ENCODE data around the gene ZNF213.

ZNF213 gene

GRCh38 chr16:3147046-3147756 is 12.4 kb downstream of the ZNF213 start:
- TF ChIP-seq ZNF70 (CRISPR knock-in tag; IDR thresholded peaks at IDR 0.05), result no peak
- no peak for TF ChIP-seq ZC3H10 (CRISPR knock-in tag; IDR thresholded peaks at IDR 0.05)
- no peak for TF ChIP-seq SNAI2 (CRISPR knock-in tag; IDR thresholded peaks at IDR 0.05)
- ATAC-seq, result no peak

- ATAC-seq, result no peak
Observed at GRCh38 chr16:3147757-3148104, 12.9 kb downstream of the ZNF213 start.

More at GRCh38 chr16:3147757-3148104, 12.9 kb downstream of the ZNF213 start:
- TF ChIP-seq GLIS3 (CRISPR knock-in tag; IDR thresholded peaks at IDR 0.05), result no peak
- TF ChIP-seq PATZ1 (CRISPR knock-in tag; IDR thresholded peaks at IDR 0.05; ENCODE audit: borderline replicate concordance), result no peak
- TF ChIP-seq RARB (CRISPR knock-in tag; IDR thresholded peaks at IDR 0.05), result no peak
- no peak for TF ChIP-seq TCF4 (CRISPR knock-in tag; IDR thresholded peaks at IDR 0.05; ENCODE audit: borderline replicate concordance)
- TF ChIP-seq PPARA (CRISPR knock-in tag; IDR thresholded peaks at IDR 0.05; ENCODE audit: borderline replicate concordance), result no peak
- TF ChIP-seq ZNF70 (CRISPR knock-in tag; IDR thresholded peaks at IDR 0.05), result no peak
- TF ChIP-seq CSDC2 (CRISPR knock-in tag; IDR thresholded peaks at IDR 0.05), result no peak
- TF ChIP-seq ESRRG (CRISPR knock-in tag; IDR thresholded peaks at IDR 0.05), result no peak
- TF ChIP-seq ZNF8 (CRISPR knock-in tag; IDR thresholded peaks at IDR 0.05), result no peak
- TF ChIP-seq CREB5 (CRISPR knock-in tag; IDR thresholded peaks at IDR 0.05; ENCODE audit: low read depth), result no peak
- TF ChIP-seq TSHZ2 (CRISPR knock-in tag; IDR thresholded peaks at IDR 0.05), result no peak
- TF ChIP-seq ARNTL (CRISPR knock-in tag; IDR thresholded peaks at IDR 0.05; ENCODE audit: borderline replicate concordance, low read depth), result no peak
- no peak for TF ChIP-seq ZNF565 (CRISPR knock-in tag; conservative IDR thresholded peaks at IDR 0.05; ENCODE audit: low read depth)
- no peak for TF ChIP-seq CSRNP3 (CRISPR knock-in tag; IDR thresholded peaks at IDR 0.05)
- no peak for TF ChIP-seq OSR1 (CRISPR knock-in tag; IDR thresholded peaks at IDR 0.05)
- no peak for TF ChIP-seq TOX (CRISPR knock-in tag; IDR thresholded peaks at IDR 0.05; ENCODE audit: borderline replicate concordance)
